ENCODE results near the gene CASS4.
"Not testable (repeated sequence)": the region's sequence is repeated elsewhere in the genome, so short reads cannot be mapped to it uniquely, and the experiment has no call there.

Gene CASS4

GRCh38 chr20:56411759-56412472 is at the start of gene CASS4:
CASS4 (plus strand) TSS chr20:56412260; CDS start chr20:56412459, 199 bp downstream.
- peak; percentile 54 for DNase-seq (ENCODE audit: low spot score)

- no peak for DNase-seq (ENCODE audit: low spot score)
Observed at GRCh38 chr20:56362833-56363413, 49.1 kb upstream of the CASS4 start.

GRCh38 chr20:56363491-56363890 is 48.6 kb upstream of the CASS4 start:
- DNase-seq (ENCODE audit: low spot score): no peak

- DNase-seq (ENCODE audit: low spot score): no peak
Observed at GRCh38 chr20:56368351-56369134, 43.5 kb upstream of the CASS4 start.

GRCh38 chr20:56369179-56369578 is 42.9 kb upstream of the CASS4 start:
- DNase-seq (ENCODE audit: low spot score): no peak

GRCh38 chr20:56371977-56372376 is 40.1 kb upstream of the CASS4 start:
- DNase-seq (ENCODE audit: low spot score): no peak

- no peak for DNase-seq (ENCODE audit: low spot score)
Observed at GRCh38 chr20:56372850-56373249, 39.2 kb upstream of the CASS4 start.

- DNase-seq (ENCODE audit: low spot score): no peak
Observed at GRCh38 chr20:56373942-56374341, 38.1 kb upstream of the CASS4 start.

- DNase-seq (ENCODE audit: low spot score): no peak
Observed at GRCh38 chr20:56376331-56376730, 35.7 kb upstream of the CASS4 start.

GRCh38 chr20:56378386-56378785 is 33.7 kb upstream of the CASS4 start:
- no peak for DNase-seq (ENCODE audit: low spot score)

GRCh38 chr20:56380375-56380774 is 31.7 kb upstream of the CASS4 start:
- no peak for DNase-seq (ENCODE audit: low spot score)

GRCh38 chr20:56381501-56381900 is 30.6 kb upstream of the CASS4 start:
- no peak for DNase-seq (ENCODE audit: low spot score)

GRCh38 chr20:56382696-56383095 is 29.4 kb upstream of the CASS4 start:
- DNase-seq (ENCODE audit: low spot score): no peak

GRCh38 chr20:56383334-56383733 is 28.7 kb upstream of the CASS4 start:
- DNase-seq (ENCODE audit: low spot score): no peak

- DNase-seq (ENCODE audit: low spot score): no peak
Observed at GRCh38 chr20:56385130-56385529, 26.9 kb upstream of the CASS4 start.

GRCh38 chr20:56386219-56386618 is 25.8 kb upstream of the CASS4 start:
- DNase-seq (ENCODE audit: low spot score): no peak

- DNase-seq (ENCODE audit: low spot score): no peak
Observed at GRCh38 chr20:56388882-56389281, 23.2 kb upstream of the CASS4 start.

GRCh38 chr20:56389807-56390206 is 22.3 kb upstream of the CASS4 start:
- no peak for DNase-seq (ENCODE audit: low spot score)

- DNase-seq (ENCODE audit: low spot score): not testable (repeated sequence)
Observed at GRCh38 chr20:56390396-56390795, 21.7 kb upstream of the CASS4 start.

GRCh38 chr20:56391037-56391436 is 21.0 kb upstream of the CASS4 start:
- DNase-seq (ENCODE audit: low spot score): no peak

- DNase-seq (ENCODE audit: low spot score): no peak
Observed at GRCh38 chr20:56391596-56392131, 20.4 kb upstream of the CASS4 start.

GRCh38 chr20:56392132-56392880 is 19.8 kb upstream of the CASS4 start, which contains the start of the genes AURKA and CSTF1:
AURKA (minus strand) TSS chr20:56392215; CDS start chr20:56388197, 4,018 bp downstream.
CSTF1 (plus strand) TSS chr20:56392645; CDS start chr20:56395553, 2,908 bp downstream.
- DNase-seq (ENCODE audit: low spot score): peak; percentile 99

All from CD4-positive, alpha-beta T cell treated with Interleukin-6 at 100 ng/mL for 8 hours (primary cell).